ENCODE measurements around the gene RPS23. TPM values are rescaled to one million over a fixed set of nuclear protein-coding genes. Genes with fewer than 3 reads are reported as not detected.

The RPS23 gene
- total and polyA plus RNA-seq, 3 experiments from 2014 or later, result 2,179 to 2,576 (median 2,206) TPM

DNA sequence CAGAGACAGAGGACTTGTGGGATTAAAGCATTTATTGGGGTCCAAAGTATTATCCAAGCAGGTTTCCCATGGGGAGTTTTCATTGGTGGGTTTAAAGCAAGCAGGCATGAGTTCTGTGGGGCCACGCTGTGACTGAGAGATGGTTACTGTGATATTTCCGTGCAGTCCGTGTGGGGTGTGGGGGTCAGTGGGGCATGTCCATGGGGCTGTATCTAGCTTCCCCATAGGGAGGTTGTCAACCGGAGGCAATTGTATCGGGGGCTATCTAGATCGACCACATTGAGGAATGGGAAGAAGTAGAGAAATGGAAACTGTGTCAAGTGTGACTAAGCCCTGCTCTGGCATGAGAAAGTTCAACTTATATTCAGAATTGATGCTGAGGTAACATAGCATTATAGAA, 7.1 kb upstream of the RPS23 start:
- Mint-ChIP-seq H3K36me3 (no peaks in the 10 kb centered on the region), H3K9me3 (no peaks in the 10 kb centered on the region), H3K4me3 (no peak overlapping the region), H3K4me1 (no peaks in the 10 kb centered on the region), H3K27me3 (no peaks in the 10 kb centered on the region), H3K27ac (no peak overlapping the region)
- ChIA-PET POLR2A (no interaction called here), CTCF (no interaction called here)
- no peaks in the 10 kb centered on the region for H3K27me3 ChIP-seq (ENCODE audit: insufficient read depth, low read length, poor library complexity, severe bottlenecking)
- no peaks in the 10 kb centered on the region for H3K9me3 ChIP-seq (ENCODE audit: low read length)
- no peak overlapping the region for H3K4me3 ChIP-seq (ENCODE audit: low read length)
- no peaks in the 10 kb centered on the region for H3K36me3 ChIP-seq (ENCODE audit: insufficient read depth, low read length)
- no peak overlapping the region for H3K27ac ChIP-seq (ENCODE audit: low read depth, low read length)
- no peak for DNase-seq
- no peaks in the 10 kb centered on the region for H3K4me1 ChIP-seq (ENCODE audit: insufficient read depth, low read length)

DNA sequence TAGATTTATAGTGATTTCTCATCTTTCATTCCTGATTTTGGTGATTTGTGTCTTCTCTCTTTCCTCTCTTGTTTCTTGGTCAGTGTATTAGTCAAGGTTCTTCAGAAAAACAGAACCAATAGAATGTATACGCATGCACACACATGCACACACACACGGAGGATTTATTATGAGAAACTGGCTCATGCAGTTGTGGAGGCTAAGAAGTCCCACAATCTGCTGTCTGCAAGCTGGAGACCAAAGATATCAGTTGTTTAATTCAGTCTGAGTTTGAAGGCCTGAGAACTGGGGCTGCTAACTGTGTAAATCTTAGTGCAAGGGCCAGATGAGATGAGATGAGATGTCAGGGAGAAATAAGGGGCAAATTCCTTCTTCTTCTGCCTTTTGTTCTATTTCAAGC, 5.7 kb upstream of the RPS23 start:
- H3K27ac Mint-ChIP-seq, result no peak overlapping the region
- no peak overlapping the region for H3K27ac ChIP-seq (ENCODE audit: low read depth, low read length)
- ChIA-PET CTCF (no interaction called here), POLR2A (no interaction called here)
- no peaks in the 10 kb centered on the region for H3K9me3 ChIP-seq (ENCODE audit: low read length)
- H3K27me3 Mint-ChIP-seq, result no peaks in the 10 kb centered on the region
- peaks cover 5 to 9% (median 7%) of the 10 kb centered on the region in 3 donors for H3K4me1 Mint-ChIP-seq
- H3K9me3 Mint-ChIP-seq, result no peaks in the 10 kb centered on the region
- H3K4me3 ChIP-seq (ENCODE audit: low read length), result no peak overlapping the region
- H3K36me3 ChIP-seq (ENCODE audit: insufficient read depth, low read length), result no peaks in the 10 kb centered on the region
- H3K4me3 Mint-ChIP-seq, result no peak overlapping the region
- no peaks in the 10 kb centered on the region for H3K27me3 ChIP-seq (ENCODE audit: insufficient read depth, low read length, poor library complexity, severe bottlenecking)
- H3K4me1 ChIP-seq (ENCODE audit: insufficient read depth, low read length), result peaks cover 2% of the 10 kb centered on the region
- no peak for DNase-seq
- no peaks in the 10 kb centered on the region for H3K36me3 Mint-ChIP-seq

DNA sequence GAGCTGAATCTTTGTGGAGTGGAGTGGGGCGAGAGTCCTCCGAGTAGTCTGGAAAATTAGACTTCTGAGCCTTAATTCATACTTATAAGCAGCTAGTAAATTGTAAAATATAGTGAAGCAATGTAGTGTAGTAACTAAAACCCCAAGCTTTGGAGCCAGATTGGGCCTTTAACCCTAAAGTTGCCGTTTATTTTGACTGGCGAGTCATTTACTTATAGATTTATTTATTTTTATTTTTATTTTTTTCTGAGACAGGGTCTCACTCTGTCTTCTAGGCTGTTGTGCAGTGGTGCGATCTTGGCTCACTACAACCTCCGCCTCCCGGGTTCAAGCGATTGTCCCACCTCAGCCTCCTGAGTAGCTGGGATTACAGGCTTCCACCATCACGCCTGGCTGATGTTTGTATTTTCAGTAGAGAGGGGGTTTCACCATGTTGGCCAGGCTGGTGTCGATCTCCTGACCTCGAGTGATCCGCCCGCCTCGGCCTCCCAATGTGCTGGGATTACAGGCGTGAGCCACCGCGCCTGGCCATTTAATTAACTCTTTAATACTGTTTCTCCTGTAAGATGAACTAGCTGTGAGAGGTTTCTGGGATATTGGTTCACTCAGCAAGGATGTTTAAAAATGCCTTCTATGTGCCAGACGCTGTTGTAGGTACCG, 687 bp upstream of the RPS23 start:
- H3K27me3 ChIP-seq (ENCODE audit: insufficient read depth, low read length, poor library complexity, severe bottlenecking), result no peaks in the 10 kb centered on the region
- no peak for DNase-seq
- H3K27me3 Mint-ChIP-seq, result peaks cover 0 to 4% of the 10 kb centered on the region in 2 donors
- peak overlapping the region; percentile 90 to 99 (median 94) for H3K4me3 Mint-ChIP-seq
- H3K36me3 ChIP-seq (ENCODE audit: insufficient read depth, low read length), result peaks cover 13% of the 10 kb centered on the region
- peaks cover 28 to 40% (median 30%) of the 10 kb centered on the region in 3 donors for H3K4me1 Mint-ChIP-seq
- H3K27ac ChIP-seq (ENCODE audit: low read depth, low read length), result peak overlapping the region; percentile 87
- ChIA-PET POLR2A (interaction anchor here (1.5 to 2.1 kb wide), 2 partner anchors 528 to 977 kb away, joined by 5 to 7 read pairs; partner anchors contain the start of genes SSBP2 and ZCCHC9), CTCF (interaction anchor here (0.8 to 1.6 kb wide), 6 partner anchors 9 to 977 kb away, joined by 3 to 4 read pairs (median 3); partner anchors contain the start of gene ZCCHC9)
- H3K27ac Mint-ChIP-seq, result peak overlapping the region; percentile 88 to 99 (median 96)
- peaks cover 11 to 42% (median 20%) of the 10 kb centered on the region in 3 donors for H3K36me3 Mint-ChIP-seq
- peak overlapping the region; percentile 84 for H3K4me3 ChIP-seq (ENCODE audit: low read length)
- no peaks in the 10 kb centered on the region for H3K9me3 Mint-ChIP-seq
- H3K9me3 ChIP-seq (ENCODE audit: low read length), result no peaks in the 10 kb centered on the region
- peaks cover 19% of the 10 kb centered on the region for H3K4me1 ChIP-seq (ENCODE audit: insufficient read depth, low read length)

DNA sequence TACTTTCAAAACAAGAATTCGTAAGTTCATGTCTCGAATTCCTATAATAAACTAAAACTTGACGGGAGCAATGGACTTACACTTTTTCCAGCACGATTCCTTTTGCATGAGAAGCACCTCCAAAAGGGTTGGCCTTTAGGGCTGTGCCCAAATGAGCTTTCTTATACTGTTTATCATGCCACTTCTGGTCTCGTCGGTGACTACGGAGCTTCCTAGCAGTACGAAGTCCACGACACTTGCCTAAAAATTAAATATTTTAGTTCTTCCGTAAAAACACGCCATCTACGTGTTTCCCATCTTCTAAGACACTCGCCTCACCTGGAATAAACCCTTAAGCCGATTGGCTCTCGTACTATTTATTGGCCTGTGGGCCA, 554 bp downstream of the RPS23 start:
- CTCF ChIA-PET, result interaction anchor here (0.7 to 1.4 kb wide), 2 partner anchors 15 to 102 kb away, joined by 3 to 4 read pairs; no protein-coding TSS in a partner anchor
- H3K9me3 ChIP-seq (ENCODE audit: low read length), result no peaks in the 10 kb centered on the region
- H3K4me1 ChIP-seq (ENCODE audit: insufficient read depth, low read length), result peaks cover 19% of the 10 kb centered on the region
- Mint-ChIP-seq H3K36me3 (peaks cover 14 to 53% (median 20%) of the 10 kb centered on the region in 3 donors), H3K27me3 (peaks cover 0 to 4% of the 10 kb centered on the region in 2 donors), H3K4me1 (peaks cover 28 to 41% (median 40%) of the 10 kb centered on the region in 3 donors), H3K9me3 (no peaks in the 10 kb centered on the region), H3K4me3 (peak overlapping the region; percentile 90 to 99 (median 94)), H3K27ac (peak overlapping the region; percentile 88 to 99 (median 96))
- H3K4me3 ChIP-seq (ENCODE audit: low read length), result peak overlapping the region; percentile 84
- H3K36me3 ChIP-seq (ENCODE audit: insufficient read depth, low read length), result peaks cover 13% of the 10 kb centered on the region
- no peaks in the 10 kb centered on the region for H3K27me3 ChIP-seq (ENCODE audit: insufficient read depth, low read length, poor library complexity, severe bottlenecking)
- POLR2A ChIA-PET, result interaction anchor here (1.1 to 2.1 kb wide), 3 partner anchors 426 to 976 kb away, joined by 4 to 7 read pairs (median 5); partner anchors contain the start of genes SSBP2 and ZCCHC9
- DNase-seq, result no peak
- H3K27ac ChIP-seq (ENCODE audit: low read depth, low read length), result peak overlapping the region; percentile 87

DNA sequence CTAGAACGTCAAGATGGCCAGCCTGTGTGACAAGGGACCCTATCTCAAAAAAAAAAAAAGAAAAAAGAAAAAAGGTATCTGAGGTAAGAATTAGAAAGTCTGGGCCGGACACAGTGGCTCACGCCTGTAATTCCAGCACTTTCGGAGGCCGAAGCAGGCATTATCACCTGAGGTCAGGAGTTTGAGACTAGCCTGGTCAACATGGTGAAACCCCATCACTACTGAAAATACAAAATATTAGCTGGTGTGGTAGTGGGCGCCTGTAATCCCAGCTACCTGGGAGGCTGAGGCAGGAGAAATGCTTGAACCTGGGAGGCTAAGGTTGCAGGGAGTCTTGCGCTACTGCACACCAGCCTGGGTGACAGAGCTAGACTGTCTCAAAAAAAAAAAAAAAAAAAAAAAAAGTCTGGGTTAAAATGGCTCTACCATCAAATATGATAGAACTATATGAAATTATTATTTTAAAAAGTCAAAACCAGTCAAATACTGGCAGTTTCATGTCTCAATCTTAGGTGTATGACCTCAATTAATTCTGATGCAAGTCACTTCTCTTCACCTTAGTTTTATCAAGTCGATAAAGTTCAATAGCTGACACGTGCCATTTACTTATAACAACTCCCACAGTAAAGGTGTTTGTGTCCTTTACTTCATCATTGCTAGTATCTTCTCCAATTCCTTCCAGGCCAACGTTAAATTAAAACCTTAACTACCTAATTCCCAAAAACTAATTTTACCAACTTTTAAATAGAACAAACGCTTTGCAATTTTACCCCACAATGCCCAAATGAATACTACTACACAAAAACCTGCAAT, 1.1 kb downstream of the RPS23 start:
- POLR2A ChIA-PET, result interaction anchor here (1.1 to 2.1 kb wide), 2 partner anchors 425 to 526 kb away, joined by 4 to 7 read pairs; partner anchors contain the start of gene SSBP2
- CTCF ChIA-PET, result interaction anchor here (0.6 to 1.4 kb wide), 3 partner anchors 12 to 102 kb away, joined by 3 to 4 read pairs (median 3); no protein-coding TSS in a partner anchor
- peak overlapping the region; percentile 88 to 99 (median 96) for H3K27ac Mint-ChIP-seq

DNA sequence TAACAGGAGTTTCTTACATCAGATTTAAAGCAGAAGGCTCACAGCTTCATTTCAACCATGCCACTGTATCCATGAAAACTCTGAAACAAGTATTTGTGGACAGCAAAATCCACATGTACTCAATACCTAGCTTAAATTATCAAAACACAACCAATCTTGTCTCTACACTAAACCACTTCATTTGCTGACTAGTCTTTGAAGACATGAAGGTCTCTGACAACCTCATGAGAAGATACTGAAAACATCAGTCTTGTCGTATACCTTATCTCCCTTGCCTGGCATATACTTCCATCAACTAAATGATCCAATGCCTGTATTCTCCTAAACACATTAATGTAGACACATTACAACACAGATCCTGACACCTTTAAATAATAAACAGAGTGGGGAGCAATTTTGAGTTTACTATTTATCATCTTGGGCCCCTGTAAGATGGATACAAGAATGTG, 2.9 kb downstream of the RPS23 start:
- H3K4me3 ChIP-seq (ENCODE audit: low read length), result no peak overlapping the region
- H3K27me3 ChIP-seq (ENCODE audit: insufficient read depth, low read length, poor library complexity, severe bottlenecking), result no peaks in the 10 kb centered on the region
- Mint-ChIP-seq H3K27me3 (peaks cover 0 to 4% of the 10 kb centered on the region in 2 donors), H3K27ac (peak overlapping the region in 3 of 8 donors; percentile 11 to 67 (median 24)), H3K36me3 (peaks cover 14 to 61% (median 20%) of the 10 kb centered on the region in 3 donors), H3K9me3 (no peaks in the 10 kb centered on the region), H3K4me1 (peaks cover 30 to 45% (median 44%) of the 10 kb centered on the region in 3 donors), H3K4me3 (peak overlapping the region in 2 of 7 donors; percentile 22 to 25)
- no peak overlapping the region for H3K27ac ChIP-seq (ENCODE audit: low read depth, low read length)
- peaks cover 19% of the 10 kb centered on the region for H3K4me1 ChIP-seq (ENCODE audit: insufficient read depth, low read length)
- DNase-seq, result no peak
- ChIA-PET POLR2A (no interaction called here), CTCF (no interaction called here)
- peaks cover 13% of the 10 kb centered on the region for H3K36me3 ChIP-seq (ENCODE audit: insufficient read depth, low read length)
- no peaks in the 10 kb centered on the region for H3K9me3 ChIP-seq (ENCODE audit: low read length)

More for the DNA sequence above, 1.1 kb downstream of the RPS23 start:
- H3K4me3 Mint-ChIP-seq, result peak overlapping the region; percentile 90 to 99 (median 94)
- Histone ChIP-seq H3K27ac (ENCODE audit: low read depth, low read length) (peak overlapping the region; percentile 87), H3K9me3 (ENCODE audit: low read length) (no peaks in the 10 kb centered on the region), H3K36me3 (ENCODE audit: insufficient read depth, low read length) (peaks cover 13% of the 10 kb centered on the region), H3K4me1 (ENCODE audit: insufficient read depth, low read length) (peaks cover 19% of the 10 kb centered on the region), H3K4me3 (ENCODE audit: low read length) (peak overlapping the region; percentile 84), H3K27me3 (ENCODE audit: insufficient read depth, low read length, poor library complexity, severe bottlenecking) (no peaks in the 10 kb centered on the region)
- peaks cover 14 to 56% (median 20%) of the 10 kb centered on the region in 3 donors for H3K36me3 Mint-ChIP-seq
- DNase-seq, result no peak
- H3K4me1 Mint-ChIP-seq, result peaks cover 30 to 45% (median 44%) of the 10 kb centered on the region in 3 donors
- H3K27me3 Mint-ChIP-seq, result peaks cover 0 to 4% of the 10 kb centered on the region in 2 donors
- H3K9me3 Mint-ChIP-seq, result no peaks in the 10 kb centered on the region

DNA sequence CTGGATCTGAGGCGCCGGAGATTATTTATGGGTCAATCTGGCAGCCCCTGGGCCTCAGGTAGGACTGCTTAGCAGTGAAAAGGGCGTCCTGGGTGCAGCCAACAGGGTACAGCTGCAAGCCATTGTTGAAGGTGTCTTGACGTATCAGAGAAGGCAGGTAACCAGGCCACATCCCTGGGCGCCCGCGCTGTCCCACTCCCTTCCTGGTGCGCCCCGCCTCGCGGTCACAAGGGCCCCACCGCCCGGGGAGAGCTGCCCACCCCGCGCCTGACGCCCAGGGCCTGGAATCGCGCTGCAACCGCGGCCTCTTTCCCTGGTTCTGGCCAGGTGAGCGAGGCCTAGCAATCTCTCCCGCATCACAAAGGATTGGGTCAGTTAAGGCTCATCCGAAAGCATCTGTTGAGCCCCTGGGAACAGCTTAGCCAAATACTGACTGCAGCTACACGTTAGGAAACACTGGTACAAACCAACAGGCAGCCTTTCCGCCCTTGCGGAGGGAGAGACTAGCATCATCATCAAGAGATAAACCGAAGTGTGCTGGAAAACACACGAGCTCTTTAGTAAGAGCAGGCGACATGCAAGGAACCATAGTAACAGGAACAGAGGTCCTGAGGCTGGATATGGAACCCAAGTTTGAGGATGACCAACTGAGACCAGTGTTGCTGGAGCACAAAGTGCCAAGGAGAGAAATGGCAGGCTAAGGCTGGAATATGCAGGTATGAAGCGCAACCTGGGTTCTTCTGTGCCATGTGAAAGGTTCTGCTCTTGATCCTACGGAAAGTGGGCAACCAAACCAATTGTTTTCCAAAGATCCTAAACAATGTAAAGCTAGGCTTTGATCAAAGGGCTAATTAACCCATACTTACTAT, 3.6 kb downstream of the RPS23 start:
- H3K36me3 Mint-ChIP-seq, result peaks cover 18 to 66% (median 20%) of the 10 kb centered on the region in 3 donors

More for the DNA sequence above, 3.6 kb downstream of the RPS23 start:
- H3K27me3 Mint-ChIP-seq, result peaks cover 0 to 4% of the 10 kb centered on the region in 2 donors
- H3K9me3 ChIP-seq (ENCODE audit: low read length), result no peaks in the 10 kb centered on the region
- H3K27ac Mint-ChIP-seq, result peak overlapping the region in 2 of 8 donors; percentile 17 to 42
- no peak for DNase-seq
- H3K4me3 Mint-ChIP-seq, result peak overlapping the region in 1 of 7 donors; percentile 25
- peaks cover 13% of the 10 kb centered on the region for H3K36me3 ChIP-seq (ENCODE audit: insufficient read depth, low read length)
- H3K4me3 ChIP-seq (ENCODE audit: low read length), result no peak overlapping the region
- ChIA-PET CTCF (interaction anchor here (0.5 kb wide), 1 partner anchor 16 kb away, joined by 3 read pairs; no protein-coding TSS in a partner anchor), POLR2A (interaction anchor here (0.5 kb wide), 1 partner anchor 1619 kb away, joined by 3 read pairs; no protein-coding TSS in a partner anchor)
- no peaks in the 10 kb centered on the region for H3K9me3 Mint-ChIP-seq
- H3K4me1 Mint-ChIP-seq, result peaks cover 30 to 44% (median 43%) of the 10 kb centered on the region in 3 donors
- H3K27me3 ChIP-seq (ENCODE audit: insufficient read depth, low read length, poor library complexity, severe bottlenecking), result no peaks in the 10 kb centered on the region
- no peak overlapping the region for H3K27ac ChIP-seq (ENCODE audit: low read depth, low read length)
- peaks cover 19% of the 10 kb centered on the region for H3K4me1 ChIP-seq (ENCODE audit: insufficient read depth, low read length)

Data from CD8-positive, alpha-beta memory T cell (primary cell).